Fibroblast of mammary gland (primary cell): Measurements from ENCODE around the gene EPB41.
"Not testable (repeated sequence)": the region's sequence is repeated elsewhere in the genome, so short reads cannot be mapped to it uniquely, and the experiment has no call there.

Experiments
- DNase-seq: peaks from one replicate; pipeline ENCODE4 v3.0.0-alpha.2; 2010; ENCODE audit warnings: low read depth
- H3K4me3 ChIP-seq: 2 replicates; pipeline ENCODE4 v1.5.1; 2011; ENCODE audit warnings: low read depth, mild to moderate bottlenecking, low read length, moderate library complexity; ENCODE audit not compliant: control insufficient read depth
- TF ChIP-seq, protein P1 (sequence below): conservative IDR thresholded peaks from 2 replicates; pipeline ENCODE4 v1.5.1; 2011; ENCODE audit warnings: low read depth, low read length, inconsistent platforms; ENCODE audit not compliant: control insufficient read depth, insufficient read depth

The EPB41 gene

DNA sequence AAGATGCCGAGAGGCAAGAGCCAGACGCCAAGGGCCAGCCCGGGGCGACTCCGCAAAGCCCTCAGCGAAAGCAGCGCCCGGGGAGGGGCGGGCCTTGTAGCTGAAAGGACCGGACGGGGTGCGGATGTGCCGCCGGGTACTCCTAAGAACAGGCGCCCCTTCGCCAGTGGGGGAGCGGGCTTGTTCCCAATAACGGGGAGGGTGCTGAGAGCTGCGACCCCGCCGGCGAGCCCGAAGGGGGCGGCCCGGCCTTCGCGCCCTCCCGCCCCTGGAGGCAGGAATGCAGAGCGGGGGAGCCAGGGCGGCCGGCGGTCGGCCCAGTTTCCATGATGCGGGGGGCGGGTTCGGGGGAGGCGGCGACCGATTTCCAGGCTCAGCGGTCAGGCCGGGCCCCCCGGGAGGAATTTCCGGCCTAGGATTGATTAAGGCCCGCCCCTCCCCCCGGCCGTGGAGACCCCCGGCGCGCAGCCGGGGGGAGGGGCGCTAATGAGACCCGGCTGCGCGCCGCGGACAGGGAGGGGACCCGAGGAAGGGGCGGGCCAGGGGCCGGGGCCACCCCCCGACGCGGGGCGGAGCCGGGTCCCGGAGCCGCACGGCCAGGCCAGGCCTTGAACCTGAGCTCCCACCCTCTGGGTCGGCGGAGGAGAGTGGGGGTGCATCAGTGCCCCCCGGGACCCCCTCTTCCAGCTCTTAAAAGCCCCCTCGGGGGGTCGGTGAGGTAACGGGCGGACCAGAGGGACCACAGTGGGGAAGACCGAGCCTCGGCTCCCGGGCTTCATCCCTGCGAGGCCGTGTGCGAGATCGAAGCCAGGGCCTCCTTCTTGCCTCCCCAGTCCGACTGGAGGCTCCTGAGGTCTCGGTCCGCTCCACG, 210.2 kb downstream of the EPB41 start:
- H3K4me3 ChIP-seq, result peak overlapping the region; percentile 62
- peak; percentile 64 for DNase-seq

DNA sequence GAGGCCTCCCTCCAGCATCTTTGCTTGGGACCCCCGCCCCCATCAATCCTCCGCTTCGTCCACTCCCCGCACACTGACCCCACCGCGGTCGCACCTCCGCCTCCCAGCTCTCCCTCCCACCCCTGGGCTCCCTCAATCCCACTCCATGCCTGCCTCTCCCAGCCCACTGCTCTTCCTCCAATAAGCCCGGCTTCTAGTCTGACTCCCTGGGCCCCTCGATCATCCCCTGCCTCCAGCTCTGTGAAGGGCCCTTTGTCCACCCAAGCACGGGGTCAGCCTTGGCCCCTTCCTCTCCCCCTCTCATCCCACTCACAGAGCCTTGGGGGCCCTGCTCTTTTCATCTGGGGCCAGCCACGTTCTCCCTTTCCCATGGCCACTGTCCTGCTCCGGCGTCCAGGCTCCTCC, 210.9 kb downstream of the EPB41 start:
- TF ChIP-seq, protein P1, sequence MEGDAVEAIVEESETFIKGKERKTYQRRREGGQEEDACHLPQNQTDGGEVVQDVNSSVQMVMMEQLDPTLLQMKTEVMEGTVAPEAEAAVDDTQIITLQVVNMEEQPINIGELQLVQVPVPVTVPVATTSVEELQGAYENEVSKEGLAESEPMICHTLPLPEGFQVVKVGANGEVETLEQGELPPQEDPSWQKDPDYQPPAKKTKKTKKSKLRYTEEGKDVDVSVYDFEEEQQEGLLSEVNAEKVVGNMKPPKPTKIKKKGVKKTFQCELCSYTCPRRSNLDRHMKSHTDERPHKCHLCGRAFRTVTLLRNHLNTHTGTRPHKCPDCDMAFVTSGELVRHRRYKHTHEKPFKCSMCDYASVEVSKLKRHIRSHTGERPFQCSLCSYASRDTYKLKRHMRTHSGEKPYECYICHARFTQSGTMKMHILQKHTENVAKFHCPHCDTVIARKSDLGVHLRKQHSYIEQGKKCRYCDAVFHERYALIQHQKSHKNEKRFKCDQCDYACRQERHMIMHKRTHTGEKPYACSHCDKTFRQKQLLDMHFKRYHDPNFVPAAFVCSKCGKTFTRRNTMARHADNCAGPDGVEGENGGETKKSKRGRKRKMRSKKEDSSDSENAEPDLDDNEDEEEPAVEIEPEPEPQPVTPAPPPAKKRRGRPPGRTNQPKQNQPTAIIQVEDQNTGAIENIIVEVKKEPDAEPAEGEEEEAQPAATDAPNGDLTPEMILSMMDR, result no peak
- peak overlapping the region; percentile 30 for H3K4me3 ChIP-seq
- DNase-seq, result no peak

More for the DNA sequence above, 210.2 kb downstream of the EPB41 start:
- TF ChIP-seq, protein P1, result no peak

DNA sequence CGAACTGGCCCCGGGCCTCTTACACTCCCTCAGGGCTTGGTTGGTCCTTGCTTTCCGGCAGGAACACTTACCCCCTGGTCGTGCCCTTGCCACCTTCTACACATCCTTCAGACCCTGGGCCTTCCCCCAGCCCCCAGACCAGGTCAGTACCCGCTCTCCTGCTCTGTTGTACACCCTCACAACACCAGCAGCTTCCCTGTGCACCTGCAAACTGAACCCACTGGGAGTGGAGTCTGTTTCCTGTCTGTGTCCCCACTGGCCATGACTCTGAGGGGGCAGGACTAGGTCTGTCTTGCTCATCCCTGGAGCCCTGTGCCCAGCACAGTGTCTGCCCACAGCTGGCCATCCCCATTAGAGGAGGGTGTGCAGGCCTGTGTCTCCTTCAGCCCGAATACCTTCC, 211.4 kb downstream of the EPB41 start:
- TF ChIP-seq, protein P1, result no peak

DNA sequence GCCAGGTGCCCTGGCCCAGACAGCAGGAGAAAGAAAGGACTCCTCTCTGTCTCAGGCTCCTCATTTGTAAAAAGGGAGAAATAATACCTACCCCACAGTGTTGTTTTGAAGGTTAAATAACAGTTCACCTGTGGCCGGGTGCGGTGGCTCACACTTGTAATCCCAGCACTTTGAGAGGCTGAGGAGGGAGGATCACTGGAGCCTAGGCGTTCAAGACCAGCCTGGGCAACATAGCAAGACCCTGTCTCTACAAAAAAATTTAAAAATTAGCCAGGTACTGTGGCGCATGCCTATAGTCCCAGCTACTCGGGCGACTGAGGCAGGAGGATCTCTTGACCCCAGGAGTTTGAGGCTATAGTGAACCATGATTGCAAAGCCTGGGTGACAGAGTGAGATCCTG, 211.8 kb downstream of the EPB41 start:
- DNase-seq, result no peak
- TF ChIP-seq, protein P1, result no peak
- H3K4me3 ChIP-seq, result no peak overlapping the region

More for the DNA sequence above, 211.4 kb downstream of the EPB41 start:
- DNase-seq, result no peak
- H3K4me3 ChIP-seq, result no peak overlapping the region

DNA sequence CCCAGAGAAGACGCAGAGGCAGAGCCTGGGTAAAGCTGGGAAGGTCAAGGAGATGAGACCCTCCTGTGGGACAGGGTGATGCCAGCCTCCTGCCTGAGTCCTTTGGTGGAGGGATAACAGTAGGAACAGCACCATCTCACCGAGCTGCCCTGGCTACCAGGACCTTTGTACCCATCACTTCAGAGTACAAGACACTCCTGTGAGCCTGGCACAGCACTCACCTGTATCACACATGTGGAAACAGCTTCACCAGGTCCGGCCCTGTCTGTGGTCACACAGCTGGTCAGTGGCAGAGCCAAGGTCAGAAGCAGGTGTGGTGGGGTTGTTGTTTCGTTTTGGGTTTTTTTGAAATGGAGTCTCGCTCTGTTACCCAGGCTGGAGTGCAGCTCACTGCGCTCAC, 214.4 kb downstream of the EPB41 start:
- no peak overlapping the region for H3K4me3 ChIP-seq
- TF ChIP-seq, protein P1, result no peak
- DNase-seq, result no peak

DNA sequence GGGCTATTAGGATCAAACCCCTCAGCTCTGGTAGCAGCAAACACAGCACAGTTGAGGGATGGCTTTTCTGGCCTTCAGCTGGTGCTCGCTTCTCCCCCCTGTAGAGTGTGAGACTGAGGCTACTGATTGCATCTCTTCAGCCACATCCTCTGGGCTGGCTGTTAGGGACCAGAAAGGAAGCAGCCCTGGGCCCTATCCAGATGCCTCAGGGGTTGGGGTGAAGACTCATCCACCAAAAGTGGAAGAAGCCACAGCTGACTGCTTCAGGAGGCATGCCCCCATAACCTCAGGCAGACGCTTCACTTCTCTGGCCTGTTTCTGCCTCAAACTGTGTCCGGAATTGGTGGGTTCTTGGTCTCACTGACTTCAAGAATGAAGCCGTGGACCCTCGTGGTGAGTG, 215.5 kb downstream of the EPB41 start:
- no peak for DNase-seq
- TF ChIP-seq, protein P1, result no peak
- no peak overlapping the region for H3K4me3 ChIP-seq

DNA sequence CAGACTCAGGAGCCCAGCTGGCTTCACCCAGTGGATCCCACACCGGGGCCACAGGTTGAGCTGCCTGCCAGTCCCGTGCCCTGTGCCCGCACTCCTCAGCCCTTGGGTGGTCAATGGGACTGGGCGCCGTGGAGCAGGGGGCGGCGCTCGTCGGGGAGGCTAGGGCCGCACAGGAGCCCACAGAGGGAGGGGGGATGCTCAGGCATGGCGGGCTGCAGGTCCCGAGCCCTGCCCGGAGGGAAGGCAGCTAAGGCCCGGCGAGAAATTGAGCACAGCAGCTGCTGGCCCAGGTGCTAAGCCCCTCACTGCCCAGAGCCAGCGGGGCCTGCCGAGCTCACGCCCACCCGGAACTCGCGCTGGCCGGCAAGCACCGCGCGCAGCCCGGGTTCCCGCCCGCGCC, 216.7 kb downstream of the EPB41 start:
- not testable (repeated sequence) for DNase-seq, H3K4me3 ChIP-seq
